ENCODE data around the gene DCAF17.

Gene DCAF17, protein sequence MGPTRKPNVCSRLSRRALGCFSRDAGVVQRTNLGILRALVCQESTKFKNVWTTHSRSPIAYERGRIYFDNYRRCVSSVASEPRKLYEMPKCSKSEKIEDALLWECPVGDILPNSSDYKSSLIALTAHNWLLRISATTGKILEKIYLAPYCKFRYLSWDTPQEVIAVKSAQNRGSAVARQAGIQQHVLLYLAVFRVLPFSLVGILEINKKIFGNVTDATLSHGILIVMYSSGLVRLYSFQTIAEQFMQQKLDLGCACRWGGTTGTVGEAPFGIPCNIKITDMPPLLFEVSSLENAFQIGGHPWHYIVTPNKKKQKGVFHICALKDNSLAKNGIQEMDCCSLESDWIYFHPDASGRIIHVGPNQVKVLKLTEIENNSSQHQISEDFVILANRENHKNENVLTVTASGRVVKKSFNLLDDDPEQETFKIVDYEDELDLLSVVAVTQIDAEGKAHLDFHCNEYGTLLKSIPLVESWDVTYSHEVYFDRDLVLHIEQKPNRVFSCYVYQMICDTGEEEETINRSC

GRCh38 chr2:171434013-171434989 is at the start of gene DCAF17:
Gene DCAF17, plus strand, starts transcription at chr2:171434226. Its CDS starts 352 bp downstream, at chr2:171434578.
- DNase-seq: peak; percentile 96

GRCh38 chr2:171386627-171387026 is 47.4 kb upstream of the DCAF17 start:
- DNase-seq: no peak

DNA sequence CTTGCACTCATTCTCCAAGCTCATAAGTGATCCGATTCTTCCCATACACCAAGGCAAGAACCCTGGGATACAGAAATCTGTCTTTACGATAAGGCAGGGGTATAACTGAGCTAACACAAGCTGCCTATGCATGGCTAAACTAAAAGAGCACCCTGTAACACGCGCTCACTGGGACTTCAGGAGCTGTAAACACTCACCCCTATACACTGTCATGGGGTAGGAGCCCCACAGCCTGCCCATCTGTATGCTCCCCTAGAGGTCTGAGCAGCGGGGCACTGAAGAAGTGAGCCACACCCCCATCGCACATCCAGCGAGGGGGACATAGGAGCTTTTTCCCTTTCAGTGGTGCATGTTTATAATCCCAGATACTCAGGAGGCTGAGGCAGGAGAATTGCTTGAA is 47.0 kb upstream of the DCAF17 start:
- DNase-seq: no peak

- DNase-seq: no peak
These were observed 44.7 kb upstream of the DCAF17 start for GRCh38 chr2:171389325-171389724.

- no peak for DNase-seq
These were observed 44.2 kb upstream of the DCAF17 start for GRCh38 chr2:171389780-171390179.

DNA sequence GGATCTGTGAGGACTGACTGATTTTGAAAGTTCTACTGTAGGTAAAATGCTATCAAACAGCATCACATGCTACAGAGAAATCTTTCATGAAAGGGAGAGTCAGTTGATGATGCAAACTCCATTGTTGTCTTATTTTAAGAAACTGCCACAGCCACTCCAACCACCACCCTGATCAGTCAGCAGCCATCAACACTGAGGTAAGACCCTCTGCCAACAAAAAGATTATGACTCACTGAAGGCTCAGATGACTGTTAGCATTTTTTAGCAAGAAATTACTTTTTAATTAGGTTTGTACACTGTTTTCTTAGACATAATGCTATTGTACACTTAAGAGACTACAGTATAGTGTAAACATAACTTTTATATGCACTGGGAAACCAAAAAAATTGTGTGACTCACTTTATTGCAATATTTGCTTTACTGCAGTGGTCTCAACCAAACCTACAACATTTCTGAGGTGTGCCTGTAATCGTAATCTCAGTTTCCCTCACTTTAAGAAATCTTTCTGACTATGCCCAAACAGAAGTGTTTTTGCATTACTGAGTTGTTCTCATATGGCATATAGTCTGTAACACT is 43.0 kb upstream of the DCAF17 start:
- no peak for DNase-seq

GRCh38 chr2:171391532-171391931 is 42.5 kb upstream of the DCAF17 start:
- DNase-seq: no peak

DNA sequence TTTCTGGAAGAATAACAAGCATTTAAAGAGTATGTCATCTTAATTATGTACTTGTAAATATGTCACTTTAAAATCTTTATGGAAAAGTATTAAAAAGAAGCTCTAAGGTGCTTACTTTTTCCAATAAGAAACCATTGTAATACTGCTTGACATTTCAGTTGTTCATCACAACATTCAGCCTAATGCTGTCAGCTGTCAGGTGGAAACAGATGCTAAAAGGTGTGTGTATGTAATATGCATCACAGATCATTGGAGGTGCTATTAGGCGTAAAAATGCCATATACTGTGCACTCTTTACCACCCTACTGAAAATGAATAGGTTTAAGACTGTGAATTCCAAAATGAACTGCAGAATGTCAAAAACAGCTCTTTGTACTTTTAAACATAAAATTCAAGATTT is 40.5 kb upstream of the DCAF17 start:
- DNase-seq: no peak

DNA sequence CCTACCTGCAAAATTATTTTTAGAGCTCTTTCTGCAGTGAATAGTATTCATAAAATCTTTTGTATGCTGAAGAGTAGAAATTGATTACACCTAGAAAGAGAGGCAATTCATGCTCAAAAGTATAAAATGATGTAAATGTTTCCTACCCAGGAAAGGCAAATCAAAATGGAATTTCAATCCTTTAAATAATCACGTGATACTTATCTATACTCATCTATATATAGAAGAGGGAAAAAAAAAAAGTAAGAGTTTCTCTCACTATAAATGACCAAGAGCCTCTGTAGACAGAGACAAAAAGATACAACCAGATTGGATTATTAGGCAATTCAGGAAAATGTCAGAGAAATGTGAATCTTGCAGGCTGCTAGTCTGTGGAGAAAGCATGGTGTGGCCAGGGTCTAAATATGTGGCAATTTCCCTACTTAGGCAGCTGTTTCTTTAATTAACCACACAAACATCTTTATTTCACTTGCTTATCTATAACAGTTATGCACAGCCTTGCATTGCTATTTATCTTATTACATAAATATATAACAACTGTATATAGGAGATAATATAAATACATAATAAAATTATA is 39.8 kb upstream of the DCAF17 start:
- no peak for DNase-seq

DNA sequence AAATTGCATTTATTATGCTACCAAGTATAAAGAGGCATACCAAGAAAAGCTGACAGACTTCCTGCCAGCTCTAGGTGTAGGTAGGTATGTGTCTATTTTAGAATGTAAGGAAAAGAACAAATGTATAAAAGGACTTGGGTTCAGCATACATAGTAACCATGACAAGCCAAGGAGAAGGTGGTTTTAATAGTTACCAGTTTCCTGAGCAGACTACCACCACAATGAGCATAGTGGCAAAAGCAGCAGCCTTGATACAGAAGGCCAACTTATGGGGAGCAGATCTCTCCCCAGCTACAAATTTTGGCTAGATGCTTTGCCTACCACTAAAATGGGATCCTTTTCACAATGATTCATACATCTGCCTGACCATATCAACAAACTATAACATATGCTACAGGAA is 34.7 kb upstream of the DCAF17 start:
- no peak for DNase-seq

DNA sequence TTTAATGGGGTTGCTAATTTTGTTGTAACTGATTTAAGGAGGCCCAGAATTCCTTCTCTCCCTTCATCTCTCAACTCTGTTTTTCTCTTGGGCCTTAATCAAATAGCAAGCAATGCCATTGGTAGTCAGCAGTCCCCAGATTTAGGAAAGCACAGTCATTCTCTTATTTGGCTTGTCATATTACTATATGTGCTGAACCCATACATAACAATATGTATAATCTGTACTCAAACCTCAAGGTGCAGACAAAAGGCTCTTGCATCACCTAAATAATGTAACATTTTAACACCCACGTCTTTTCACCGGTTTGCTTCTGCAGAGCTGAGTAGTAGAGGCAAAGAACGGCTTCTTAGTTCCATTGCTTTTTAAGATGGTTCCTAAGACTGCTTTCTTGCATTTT is 33.6 kb upstream of the DCAF17 start:
- DNase-seq: no peak

DNA sequence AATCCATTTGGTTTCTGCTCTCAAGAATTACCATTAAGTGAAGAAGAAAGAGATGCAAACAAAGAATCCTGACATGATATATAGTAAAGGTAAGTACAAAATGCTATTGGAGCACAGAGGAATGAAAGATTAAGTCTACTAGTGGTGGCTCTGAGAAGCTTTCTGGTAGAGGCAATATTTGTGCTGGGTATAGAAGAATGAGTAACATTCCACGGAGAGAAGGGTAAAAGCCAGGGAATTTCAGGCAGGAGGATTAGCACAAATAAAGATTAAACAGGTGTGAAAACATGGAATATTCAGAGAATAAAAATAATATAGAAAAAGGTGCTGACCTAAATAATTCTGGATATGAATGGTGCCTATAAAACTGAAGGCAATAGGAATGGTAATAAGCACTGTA is 32.1 kb upstream of the DCAF17 start:
- no peak for DNase-seq

DNA sequence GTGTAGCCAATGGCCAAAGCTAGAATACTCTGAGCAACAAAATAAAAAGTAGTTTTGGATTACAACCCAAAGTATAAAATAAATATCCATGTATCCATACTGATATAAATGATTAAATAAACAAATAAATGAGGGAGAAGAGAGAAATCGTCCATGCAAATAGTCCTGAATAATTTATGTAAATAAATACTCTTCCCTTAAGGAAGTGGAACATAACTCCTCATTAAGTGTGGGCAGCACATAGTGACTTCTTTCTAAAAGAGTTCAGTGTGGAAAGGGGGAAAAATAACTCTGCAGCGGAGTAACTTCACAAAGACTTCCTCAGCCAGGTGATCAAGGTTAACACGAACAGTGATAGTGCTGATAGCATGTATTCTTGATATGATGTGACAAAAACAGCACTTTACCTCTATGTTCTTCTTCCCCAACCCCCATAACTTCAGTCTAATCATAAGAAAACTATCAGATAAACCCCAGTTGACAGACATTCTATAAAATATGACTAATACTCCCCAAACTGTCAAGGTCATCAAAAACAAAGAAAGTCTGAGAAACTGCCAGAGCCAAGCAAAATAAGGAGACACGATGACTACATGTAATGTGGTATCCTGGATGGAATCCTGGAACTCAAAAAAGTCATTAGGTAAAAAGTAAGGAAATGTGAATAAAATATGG is 31.0 kb upstream of the DCAF17 start:
- no peak for DNase-seq

DNA sequence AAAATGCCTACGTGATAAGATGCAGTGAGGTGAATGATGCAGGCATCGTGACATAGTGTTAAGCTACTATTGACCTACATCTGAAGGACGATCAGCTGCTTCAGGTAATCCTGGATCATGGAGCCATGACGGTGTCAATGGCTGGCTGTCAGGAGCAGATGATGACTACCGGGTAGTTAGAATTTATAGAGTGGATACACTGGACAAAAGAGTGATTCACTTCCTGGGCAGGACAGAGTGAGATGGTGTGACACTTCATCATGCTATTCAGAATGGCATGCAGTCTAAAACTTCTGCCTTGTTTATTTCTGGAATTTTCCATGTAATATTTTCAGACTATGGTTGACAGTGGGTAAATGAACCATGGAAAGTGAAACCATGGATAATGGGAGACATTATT is 29.8 kb upstream of the DCAF17 start:
- DNase-seq: no peak

DNA sequence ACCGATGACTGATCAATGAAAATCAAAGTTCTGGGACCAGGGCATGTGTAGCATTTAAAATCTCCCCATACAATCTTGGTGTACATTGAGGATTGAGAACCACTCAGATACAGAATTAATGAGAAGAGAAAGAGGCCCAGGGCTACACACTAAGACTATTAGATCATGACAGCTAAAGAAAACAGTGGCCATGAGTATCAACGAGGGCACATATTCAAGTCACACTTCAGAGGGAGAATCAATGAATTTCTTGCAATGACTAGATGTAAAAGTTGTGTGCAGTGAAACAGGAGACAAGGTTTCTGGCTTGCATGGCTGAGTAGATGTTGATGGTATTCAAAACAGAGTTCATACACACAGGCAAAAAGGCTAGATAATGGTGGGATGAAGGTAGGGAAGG is 29.3 kb upstream of the DCAF17 start:
- no peak for DNase-seq

GRCh38 chr2:171405546-171405945 is 28.5 kb upstream of the DCAF17 start:
- DNase-seq: no peak

GRCh38 chr2:171406044-171406443 is 28.0 kb upstream of the DCAF17 start:
- DNase-seq: no peak

GRCh38 chr2:171407030-171407675 is 26.9 kb upstream of the DCAF17 start:
- DNase-seq: no peak

DNA sequence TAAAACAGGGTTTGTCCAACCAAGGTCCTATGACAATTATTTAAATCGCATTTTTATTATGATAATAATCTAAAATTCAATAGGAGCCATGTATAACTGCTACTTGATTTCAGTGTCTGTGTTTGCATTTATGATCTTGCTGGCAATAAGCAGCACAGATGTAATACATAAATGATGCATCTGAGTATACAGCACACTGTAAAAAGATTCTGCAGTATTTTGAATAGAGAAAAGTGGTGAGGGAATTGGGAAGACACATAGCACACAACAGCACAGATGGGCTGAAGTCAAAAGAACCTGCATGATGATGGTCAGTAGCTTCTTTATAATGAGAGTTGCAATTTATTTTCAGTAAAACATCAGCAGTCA is 26.4 kb upstream of the DCAF17 start:
- DNase-seq: no peak

- no peak for DNase-seq
These were observed 24.5 kb upstream of the DCAF17 start for GRCh38 chr2:171409436-171409971.

DNA sequence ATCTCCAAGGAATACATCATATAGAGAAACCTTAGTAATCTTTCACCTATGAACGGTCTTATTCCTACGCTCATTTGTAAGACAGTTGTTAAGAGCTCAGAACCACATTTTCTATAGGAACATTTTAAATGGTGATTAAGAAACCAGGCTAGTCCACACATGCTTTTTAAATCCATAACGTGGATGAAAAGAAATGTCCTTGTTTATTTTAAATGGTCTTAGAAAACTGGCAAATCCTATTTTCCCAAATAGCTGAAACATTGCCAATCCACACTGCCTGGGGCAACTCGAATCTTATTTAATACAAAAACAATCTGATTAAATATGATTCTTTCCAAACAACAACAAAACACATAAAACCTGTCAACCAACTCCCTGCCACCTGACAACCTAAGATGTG is 23.9 kb upstream of the DCAF17 start:
- no peak for DNase-seq

GRCh38 chr2:171410624-171411023 is 23.4 kb upstream of the DCAF17 start:
- DNase-seq: no peak

All from DMS153 (cell line).